ENCODE results near the gene HRH2. TPM values are rescaled to one million over a fixed set of nuclear protein-coding genes. Genes with fewer than 3 reads are reported as not detected.

The HRH2 gene
- total RNA-seq, 4 donors from 2014 or later: 0.13 to 3.5 (median 1.3) TPM

GRCh38 chr5:175680463-175680862, 22.6 kb downstream of the HRH2 start:
- intact Hi-C loops (cut with DNase I; ENCODE audit: low total_unique reads): no loop called here
- no peak for TF ChIP-seq CTCF (IDR thresholded peaks at IDR 0.05)
- TF ChIP-seq POLR2A (IDR thresholded peaks at IDR 0.05): no peak
- no peak for DNase-seq (ENCODE audit: low spot score in 2 of 2)
- H3K4me3 ChIP-seq (ENCODE audit: low read depth, poor library complexity, severe bottlenecking): no peak overlapping the region
- 82% methylated on average over 7 of the region's 7 CpGs for WGBS, 2 donors

GRCh38 chr5:175681045-175681967, 23.4 kb downstream of the HRH2 start:
- no peak for DNase-seq (ENCODE audit: low spot score in 2 of 2)
- no peak for TF ChIP-seq POLR2A (IDR thresholded peaks at IDR 0.05)
- no peak for TF ChIP-seq CTCF (IDR thresholded peaks at IDR 0.05)
- intact Hi-C loops (cut with DNase I; ENCODE audit: low total_unique reads): no loop called here
- WGBS, 2 donors: 40 to 44% methylated on average over 21 of the region's 21 CpGs
- no peak overlapping the region for H3K4me3 ChIP-seq (ENCODE audit: low read depth, poor library complexity, severe bottlenecking)

GRCh38 chr5:175681968-175682340, 24.1 kb downstream of the HRH2 start:
- no peak for TF ChIP-seq CTCF (IDR thresholded peaks at IDR 0.05)
- no peak for TF ChIP-seq POLR2A (IDR thresholded peaks at IDR 0.05)
- WGBS, 2 donors: 39 to 45% methylated on average over 12 of the region's 12 CpGs

GRCh38 chr5:175682664-175683063, 24.8 kb downstream of the HRH2 start:
- intact Hi-C loops (cut with DNase I; ENCODE audit: low total_unique reads): no loop called here
- H3K4me3 ChIP-seq (ENCODE audit: low read depth, poor library complexity, severe bottlenecking): no peak overlapping the region
- 89 to 92% methylated on average over 8 of the region's 8 CpGs for WGBS, 2 donors
- TF ChIP-seq CTCF (IDR thresholded peaks at IDR 0.05) (no peak), POLR2A (IDR thresholded peaks at IDR 0.05) (no peak)
- no peak for DNase-seq (ENCODE audit: low spot score in 2 of 2)

More at GRCh38 chr5:175681968-175682340, 24.1 kb downstream of the HRH2 start:
- intact Hi-C loops (cut with DNase I; ENCODE audit: low total_unique reads): no loop called here
- DNase-seq (ENCODE audit: low spot score in 2 of 2): no peak
- H3K4me3 ChIP-seq (ENCODE audit: low read depth, poor library complexity, severe bottlenecking): no peak overlapping the region

- intact Hi-C loops (cut with DNase I; ENCODE audit: low total_unique reads): no loop called here
- H3K4me3 ChIP-seq (ENCODE audit: low read depth, poor library complexity, severe bottlenecking): no peak overlapping the region
- DNase-seq (ENCODE audit: low spot score in 2 of 2): no peak
- 92 to 96% methylated on average over 15 of the region's 15 CpGs for WGBS, 2 donors
- TF ChIP-seq POLR2A (IDR thresholded peaks at IDR 0.05) (no peak), CTCF (IDR thresholded peaks at IDR 0.05) (no peak)
These were observed 25.4 kb downstream of the HRH2 start for GRCh38 chr5:175683231-175683630.

Measured in lower leg skin (tissue), 4 donors.